Measurements from ENCODE around the gene C19orf18. TPM values are rescaled to one million over a fixed set of nuclear protein-coding genes. Genes with fewer than 3 reads are reported as not detected.

Gene C19orf18
- total and polyA plus RNA-seq, 2 of the 4 experiments (the other 2 are of a cell fraction), result 0.15 TPM; not detected in 1

DNA sequence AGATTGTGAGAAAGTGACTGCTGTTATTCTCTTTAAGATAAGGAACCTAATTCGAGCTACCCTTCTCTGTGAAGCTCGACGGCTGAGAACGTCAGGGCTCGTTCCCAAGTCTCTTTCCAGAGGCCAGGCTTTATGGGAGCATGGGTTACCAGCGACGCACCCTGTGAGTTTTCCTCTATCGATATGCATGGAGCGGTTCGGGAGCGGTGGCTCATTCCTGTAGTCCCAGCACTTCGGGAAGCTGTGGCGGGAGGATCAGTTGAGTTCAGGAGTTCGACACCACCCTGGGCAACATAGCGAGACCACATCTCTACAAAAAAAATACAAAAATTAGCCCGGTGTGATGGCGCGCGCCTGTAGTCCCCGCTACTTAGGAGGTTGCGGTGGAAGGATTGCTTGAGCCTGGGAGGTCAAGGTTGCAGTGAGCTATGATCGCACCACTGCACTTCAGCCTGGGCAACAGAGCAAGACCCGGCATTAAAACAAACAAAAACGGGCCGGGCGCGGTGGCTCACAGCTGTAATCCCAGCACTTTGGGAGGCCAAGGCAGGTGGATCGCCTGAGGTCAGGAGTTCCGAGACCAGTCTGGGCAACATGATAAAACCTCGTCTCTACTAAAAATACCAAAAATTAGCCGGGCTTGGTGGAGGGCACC, 29.0 kb upstream of the C19orf18 start:
- peak overlapping the region; percentile 70 for H4K91ac ChIP-seq (ENCODE audit: insufficient read depth, low read depth, low read length)
- TSS peak; percentile 23 for BruUV-seq (replicated peaks)
- H2AK5ac ChIP-seq (ENCODE audit: low read depth, low read length), result peak overlapping the region; percentile 56; the same call in 1 of the 2 replicates
- H3K9me3 ChIP-seq (ENCODE audit: control insufficient read depth, insufficient read depth, low read length), result peaks cover 58% of the 10 kb centered on the region
- peak overlapping the region; percentile 97 for H3K14ac ChIP-seq (replicated peaks; ENCODE audit: low read depth, low read length)
- H3K79me1 ChIP-seq (ENCODE audit: low read depth in 1 of 2, low read length in 2 of 2), result peaks cover 24 to 39% of the 10 kb centered on the region in 2 experiments
- H3K27me3 ChIP-seq (ENCODE audit: control insufficient read depth, insufficient read depth, low read length), result no peaks in the 10 kb centered on the region
- ATAC-seq (ENCODE audit: low read depth) (peak; percentile 9), DNase-seq (no peak)
- in situ Hi-C loops (cut with MboI; ENCODE audit: low sequenced_read_pairs), result no loop called here
- WGBS, 2 experiments (ENCODE audit: extremely low coverage in 2 of 2, insufficient read length in 1 of 2), result 37% methylated on average over 11 of the region's 31 CpGs; no CpG with 5 or more reads in 1 of the 2 experiments
- H3K4me1 ChIP-seq (ENCODE audit: control insufficient read depth, insufficient read depth, low read length), result no peaks in the 10 kb centered on the region
- H3K36me3 ChIP-seq (ENCODE audit: control insufficient read depth, insufficient read depth, low read length), result peaks cover 46% of the 10 kb centered on the region
- peak overlapping the region; percentile 19; the same call in 1 of the 2 replicates for H3K56ac ChIP-seq (ENCODE audit: extremely low read depth, insufficient read depth, low read length)
- H3K9me1 ChIP-seq (ENCODE audit: insufficient read depth, low read length), result no peaks in the 10 kb centered on the region
- CTCF ChIA-PET, result interaction anchor here (1.3 kb wide), 1 partner anchor 17 kb away, joined by 4 read pairs; no protein-coding TSS in a partner anchor
- H4K8ac ChIP-seq (ENCODE audit: low read depth in 2 of 2, low read length in 2 of 2), result peak overlapping the region; percentile 97 to 98
- H3K27ac ChIP-seq (ENCODE audit: insufficient read depth, low read length), result peak overlapping the region; percentile 34
- H3K23ac ChIP-seq (ENCODE audit: low read depth, low read length), result peak overlapping the region; percentile 92
- 0 out of 3 replicates have a peak overlapping the region, but pooled peaks have one; percentile 7 for H2BK15ac ChIP-seq (ENCODE audit: low read depth, low read length)
- peak overlapping the region; percentile 100 for H2AFZ ChIP-seq (replicated peaks; ENCODE audit: low read length, poor library complexity)
- H4K20me1 ChIP-seq (ENCODE audit: insufficient read depth, low read length), result no peaks in the 10 kb centered on the region
- dilution Hi-C loops (cut with HindIII; ENCODE audit: low sequenced_read_pairs, unreplicated experiment), result no loop called here
- peak overlapping the region; percentile 34 for H3K9ac ChIP-seq (ENCODE audit: low read depth, low read length)
- peak overlapping the region; percentile 20 for H2BK5ac ChIP-seq (ENCODE audit: low read depth, low read length, poor library complexity, severe bottlenecking)
- H4K5ac ChIP-seq (ENCODE audit: low read depth, low read length), result peak overlapping the region; percentile 79
- peak overlapping the region; percentile 65 for H2AK9ac ChIP-seq (replicated peaks; ENCODE audit: low read depth, low read length, poor library complexity)
- H3K4me3 ChIP-seq (ENCODE audit: insufficient read depth, low read depth, low read length), result peak overlapping the region; percentile 82
- H2BK120ac ChIP-seq (ENCODE audit: low read depth, low read length), result peak overlapping the region; percentile 60; the same call in 1 of the 2 replicates
- POLR2A ChIA-PET (ENCODE audit: unreplicated experiment), result interaction anchor here (0.6 kb wide), 1 partner anchor 180 kb away, joined by 3 read pairs; the partner anchor contains the start of gene ZNF274
- H3K18ac ChIP-seq (ENCODE audit: low read depth, low read length), result peak overlapping the region; percentile 7; the same call in 1 of the 2 replicates
- H2BK20ac ChIP-seq (ENCODE audit: low read depth, low read length), result peak overlapping the region; percentile 25; the same call in 1 of the 2 replicates
- H3K4ac ChIP-seq (ENCODE audit: low read depth, low read length), result peak overlapping the region; percentile 92
- TF ChIP-seq RFX5 (IDR thresholded peaks at IDR 0.05; ENCODE audit: low read depth, low read length) (no peak), RCOR1 (IDR thresholded peaks at IDR 0.05; ENCODE audit: insufficient replicate concordance, low read length) (no peak), MAFK (IDR thresholded peaks at IDR 0.05; ENCODE audit: low read depth, low read length) (no peak), CHD1 (IDR thresholded peaks at IDR 0.05; ENCODE audit: low read depth, low read length) (no peak), FOS (IDR thresholded peaks at IDR 0.05; ENCODE audit: low read depth, low read length) (no peak), SMC3 (IDR thresholded peaks at IDR 0.05; ENCODE audit: low read depth, low read length) (no peak)
- TF ChIP-seq, protein P1, sequence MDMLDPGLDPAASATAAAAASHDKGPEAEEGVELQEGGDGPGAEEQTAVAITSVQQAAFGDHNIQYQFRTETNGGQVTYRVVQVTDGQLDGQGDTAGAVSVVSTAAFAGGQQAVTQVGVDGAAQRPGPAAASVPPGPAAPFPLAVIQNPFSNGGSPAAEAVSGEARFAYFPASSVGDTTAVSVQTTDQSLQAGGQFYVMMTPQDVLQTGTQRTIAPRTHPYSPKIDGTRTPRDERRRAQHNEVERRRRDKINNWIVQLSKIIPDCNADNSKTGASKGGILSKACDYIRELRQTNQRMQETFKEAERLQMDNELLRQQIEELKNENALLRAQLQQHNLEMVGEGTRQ (IDR thresholded peaks at IDR 0.05; ENCODE audit: low read depth, low read length), result no peak
- TF ChIP-seq, protein P2, sequence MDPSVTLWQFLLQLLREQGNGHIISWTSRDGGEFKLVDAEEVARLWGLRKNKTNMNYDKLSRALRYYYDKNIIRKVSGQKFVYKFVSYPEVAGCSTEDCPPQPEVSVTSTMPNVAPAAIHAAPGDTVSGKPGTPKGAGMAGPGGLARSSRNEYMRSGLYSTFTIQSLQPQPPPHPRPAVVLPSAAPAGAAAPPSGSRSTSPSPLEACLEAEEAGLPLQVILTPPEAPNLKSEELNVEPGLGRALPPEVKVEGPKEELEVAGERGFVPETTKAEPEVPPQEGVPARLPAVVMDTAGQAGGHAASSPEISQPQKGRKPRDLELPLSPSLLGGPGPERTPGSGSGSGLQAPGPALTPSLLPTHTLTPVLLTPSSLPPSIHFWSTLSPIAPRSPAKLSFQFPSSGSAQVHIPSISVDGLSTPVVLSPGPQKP (IDR thresholded peaks at IDR 0.05; ENCODE audit: borderline replicate concordance, low read depth, low read length), result no peak
- TF ChIP-seq, protein P3, sequence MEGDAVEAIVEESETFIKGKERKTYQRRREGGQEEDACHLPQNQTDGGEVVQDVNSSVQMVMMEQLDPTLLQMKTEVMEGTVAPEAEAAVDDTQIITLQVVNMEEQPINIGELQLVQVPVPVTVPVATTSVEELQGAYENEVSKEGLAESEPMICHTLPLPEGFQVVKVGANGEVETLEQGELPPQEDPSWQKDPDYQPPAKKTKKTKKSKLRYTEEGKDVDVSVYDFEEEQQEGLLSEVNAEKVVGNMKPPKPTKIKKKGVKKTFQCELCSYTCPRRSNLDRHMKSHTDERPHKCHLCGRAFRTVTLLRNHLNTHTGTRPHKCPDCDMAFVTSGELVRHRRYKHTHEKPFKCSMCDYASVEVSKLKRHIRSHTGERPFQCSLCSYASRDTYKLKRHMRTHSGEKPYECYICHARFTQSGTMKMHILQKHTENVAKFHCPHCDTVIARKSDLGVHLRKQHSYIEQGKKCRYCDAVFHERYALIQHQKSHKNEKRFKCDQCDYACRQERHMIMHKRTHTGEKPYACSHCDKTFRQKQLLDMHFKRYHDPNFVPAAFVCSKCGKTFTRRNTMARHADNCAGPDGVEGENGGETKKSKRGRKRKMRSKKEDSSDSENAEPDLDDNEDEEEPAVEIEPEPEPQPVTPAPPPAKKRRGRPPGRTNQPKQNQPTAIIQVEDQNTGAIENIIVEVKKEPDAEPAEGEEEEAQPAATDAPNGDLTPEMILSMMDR (conservative IDR thresholded peaks at IDR 0.05; ENCODE audit: low read depth, low read length), result no peak
- peak overlapping the region; percentile 81 for H3K4me2 ChIP-seq (ENCODE audit: low read depth, low read length)
- intact Hi-C loops (cut with micrococcal nuclease), result loop anchor here (10.0 kb wide), 1 partner anchor 152 kb away; the partner anchor contains the start of gene ZNF329

Data from IMR-90 (cell line).